HepG2 (cell line): ENCODE measurements around the gene ARHGAP5. TPM values are rescaled to one million over a fixed set of nuclear protein-coding genes. Genes with fewer than 3 reads are reported as not detected.

ENCODE experiments used
- GABPA ChIP-seq, 2 experiments: IDR thresholded peaks; 2 replicates each; pipeline ENCODE4 v1.6.1; 2011 to 2016; ENCODE audit warnings: low read depth in 2 of 2, low read length in 1 of 2, missing biosample characterization in 1 of 2, missing genetic modification characterization in 1 of 2
- GLI4 ChIP-seq: sonication (generic); formaldehyde crosslinking; IDR thresholded peaks from 2 replicates; pipeline ENCODE4 v1.5.1; 2020; ENCODE audit warnings: missing genetic modification reagents, mild to moderate bottlenecking, moderate library complexity, borderline replicate concordance
- HDAC1 ChIP-seq: sonication (generic); formaldehyde crosslinking; IDR thresholded peaks from 2 replicates; pipeline ENCODE4 v1.5.1; 2020; ENCODE audit warnings: mild to moderate bottlenecking, missing genetic modification reagents
- PCBP2 ChIP-seq: fragments of 200-400 bp; formaldehyde crosslinking; optimal IDR thresholded peaks from 2 replicates; pipeline ENCODE3; 2018; ENCODE audit warnings: low read length, low read depth; ENCODE audit not compliant: poor library complexity, severe bottlenecking
- PTBP1 ChIP-seq: fragments of 200-400 bp; formaldehyde crosslinking; IDR thresholded peaks from 2 replicates; pipeline ENCODE4 v1.6.1; 2018; ENCODE audit warnings: low read length, low read depth; ENCODE audit not compliant: poor library complexity, severe bottlenecking
- RCOR2 ChIP-seq: IDR thresholded peaks from 2 replicates; pipeline ENCODE4 v1.6.1; 2016; ENCODE audit warnings: missing biosample characterization, missing genetic modification reagents
- STAG1 ChIP-seq: sonication (generic); formaldehyde crosslinking; IDR thresholded peaks from 2 replicates; pipeline ENCODE4 v1.4.0; 2020; ENCODE audit warnings: missing genetic modification reagents
- TFE3 ChIP-seq: IDR thresholded peaks from 2 replicates; pipeline ENCODE4 v1.6.1; 2016
- THAP9 ChIP-seq: sonication (generic); formaldehyde crosslinking; IDR thresholded peaks from 2 replicates; pipeline ENCODE4; 2020; ENCODE audit warnings: missing genetic modification reagents, mild to moderate bottlenecking, borderline replicate concordance
- ZFAT ChIP-seq: sonication (generic); formaldehyde crosslinking; conservative IDR thresholded peaks from 2 replicates; pipeline ENCODE4 v1.8.1; 2023; ENCODE audit warnings: missing genetic modification reagents, inconsistent platforms
- ZFP82 ChIP-seq: sonication (generic); formaldehyde crosslinking; IDR thresholded peaks from 2 replicates; pipeline ENCODE4 v1.5.1; 2020; ENCODE audit warnings: mild to moderate bottlenecking, missing genetic modification reagents, borderline replicate concordance
- ZFP90 ChIP-seq: sonication (generic); formaldehyde crosslinking; IDR thresholded peaks from 2 replicates; pipeline ENCODE4 v1.8.0; 2022; ENCODE audit warnings: missing genetic modification reagents, mild to moderate bottlenecking, inconsistent platforms, borderline replicate concordance
- ZNF30 ChIP-seq: sonication (generic); formaldehyde crosslinking; IDR thresholded peaks from 2 replicates; pipeline ENCODE4 v1.5.0; 2020; ENCODE audit warnings: mild to moderate bottlenecking, missing genetic modification reagents
- ZNF331 ChIP-seq: sonication (generic); formaldehyde crosslinking; IDR thresholded peaks from 2 replicates; pipeline ENCODE4 v1.4.0; 2020; ENCODE audit warnings: missing genetic modification reagents
- ZNF530 ChIP-seq: sonication (generic); formaldehyde crosslinking; IDR thresholded peaks from 2 replicates; pipeline ENCODE4 v1.5.0; 2020; ENCODE audit warnings: low read depth, mild to moderate bottlenecking, missing genetic modification reagents
- ZNF550 ChIP-seq: sonication (generic); formaldehyde crosslinking; IDR thresholded peaks from 2 replicates; pipeline ENCODE4 v1.4.0; 2020; ENCODE audit warnings: mild to moderate bottlenecking, missing genetic modification reagents, borderline replicate concordance
- ZNF790 ChIP-seq: sonication (generic); formaldehyde crosslinking; IDR thresholded peaks from 2 replicates; pipeline ENCODE4 v1.8.0; 2022; ENCODE audit warnings: missing genetic modification reagents, mild to moderate bottlenecking, borderline replicate concordance
- ZNF792 ChIP-seq: IDR thresholded peaks from 2 replicates; pipeline ENCODE4 v1.6.1; 2016
- polyA plus RNA-seq, 8 experiments: library from polyadenylated mRNA; depleted of rRNA in 3 of 8; stranded (reverse) in 7 of 8; unstranded in 1 of 8; fragments of >200 nt; fragmentation: Illumina TruSeq in 4 of 8; extraction: Trizol in 4 of 8; gene quantifications; 2 replicates each; pipeline versions ENCODE4 v1.2.1 to v1.2.3, GENCODE V29; 2011 to 2016; ENCODE audit warnings: low read depth in 4 of 8, missing spikeins in 1 of 8, mixed read lengths in 1 of 8; ENCODE audit not compliant: insufficient read depth in 1 of 8
- total RNA-seq, 5 experiments: library from RNA; depleted of rRNA; stranded (reverse); fragments of >200 nt; fragmentation: Illumina TruSeq; extraction: Trizol; gene quantifications; 2 replicates each; pipeline ENCODE4 v1.2.3, GENCODE V29; 2016; ENCODE audit warnings: low read depth in 1 of 5
- TF ChIP-seq, protein P1 (sequence below): sonication (generic); formaldehyde crosslinking; IDR thresholded peaks from 2 replicates; pipeline ENCODE4 v1.4.0; 2020; ENCODE audit warnings: missing genetic modification reagents, borderline replicate concordance
- TF ChIP-seq, protein P2 (sequence below): IDR thresholded peaks from 2 replicates; pipeline ENCODE4 v1.6.1; 2016; ENCODE audit warnings: control low read depth

The ARHGAP5 gene
- total and polyA plus RNA-seq, 2 of the 13 experiments (the other 11 are each of a cell fraction or from before 2014, with no cell fraction given) = 33.7 to 144 TPM

DNA sequence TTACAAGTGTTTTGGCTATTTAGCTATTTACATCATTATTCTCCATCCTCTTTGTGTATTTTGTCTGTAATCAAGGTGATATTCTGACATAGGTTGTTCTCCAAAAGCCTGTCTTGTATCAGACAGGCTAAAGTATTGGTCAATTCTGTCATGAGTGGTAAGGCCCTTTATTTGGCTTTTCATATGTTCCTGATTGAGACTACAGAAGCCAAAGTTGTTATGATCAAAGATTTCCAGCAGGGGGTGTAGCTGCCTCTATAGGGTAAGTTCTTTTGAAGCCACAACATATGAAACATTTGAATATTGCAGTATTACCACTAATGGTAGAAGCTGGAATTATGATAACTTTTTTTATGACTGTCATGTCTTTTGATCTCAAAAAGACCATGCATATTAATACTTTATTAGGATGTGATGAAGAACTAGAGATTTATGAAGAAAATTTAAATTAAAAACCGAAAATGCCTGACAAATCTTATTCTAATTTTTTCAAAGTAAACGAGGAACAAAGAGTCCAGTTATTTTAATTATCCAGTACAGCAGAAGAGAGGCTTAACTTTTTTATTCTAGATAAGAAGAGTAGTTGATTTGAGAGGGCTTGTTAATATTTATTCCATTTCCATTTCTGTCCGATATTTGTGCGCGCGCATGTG is 3.4 kb upstream of the ARHGAP5 start (continued):
- TF ChIP-seq RCOR2 (CRISPR knock-in tag) = no peak; the same call in 1 of the 2 replicates
- no peak for TF ChIP-seq ZNF30 (CRISPR knock-in tag)
- TF ChIP-seq PTBP1 = no peak
- TF ChIP-seq TFE3 = 0 out of 2 replicates have a peak, but pooled peaks have one; percentile 33
- no peak for TF ChIP-seq ZNF530 (CRISPR knock-in tag)
- TF ChIP-seq HDAC1 (CRISPR knock-in tag) = no peak
- no peak for TF ChIP-seq GABPA (IDR thresholded peaks at IDR 0.05; ENCODE audit: low read depth, low read length)
- no peak for TF ChIP-seq GABPA (CRISPR knock-in tag; IDR thresholded peaks at IDR 0.05; ENCODE audit: low read depth)
- no peak for TF ChIP-seq PCBP2
- TF ChIP-seq, protein P1, sequence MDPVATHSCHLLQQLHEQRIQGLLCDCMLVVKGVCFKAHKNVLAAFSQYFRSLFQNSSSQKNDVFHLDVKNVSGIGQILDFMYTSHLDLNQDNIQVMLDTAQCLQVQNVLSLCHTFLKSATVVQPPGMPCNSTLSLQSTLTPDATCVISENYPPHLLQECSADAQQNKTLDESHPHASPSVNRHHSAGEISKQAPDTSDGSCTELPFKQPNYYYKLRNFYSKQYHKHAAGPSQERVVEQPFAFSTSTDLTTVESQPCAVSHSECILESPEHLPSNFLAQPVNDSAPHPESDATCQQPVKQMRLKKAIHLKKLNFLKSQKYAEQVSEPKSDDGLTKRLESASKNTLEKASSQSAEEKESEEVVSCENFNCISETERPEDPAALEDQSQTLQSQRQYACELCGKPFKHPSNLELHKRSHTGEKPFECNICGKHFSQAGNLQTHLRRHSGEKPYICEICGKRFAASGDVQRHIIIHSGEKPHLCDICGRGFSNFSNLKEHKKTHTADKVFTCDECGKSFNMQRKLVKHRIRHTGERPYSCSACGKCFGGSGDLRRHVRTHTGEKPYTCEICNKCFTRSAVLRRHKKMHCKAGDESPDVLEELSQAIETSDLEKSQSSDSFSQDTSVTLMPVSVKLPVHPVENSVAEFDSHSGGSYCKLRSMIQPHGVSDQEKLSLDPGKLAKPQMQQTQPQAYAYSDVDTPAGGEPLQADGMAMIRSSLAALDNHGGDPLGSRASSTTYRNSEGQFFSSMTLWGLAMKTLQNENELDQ = no peak
- no peak for TF ChIP-seq ZNF790 (CRISPR knock-in tag)
- TF ChIP-seq ZNF792 (CRISPR knock-in tag) = peak; percentile 46; the same call in 1 of the 2 replicates
- no peak for TF ChIP-seq ZFAT (CRISPR knock-in tag)
- TF ChIP-seq ZNF331 = peak; percentile 52; the same call in 1 of the 2 replicates
- no peak for TF ChIP-seq THAP9 (CRISPR knock-in tag)
- TF ChIP-seq ZFP82 (CRISPR knock-in tag) = no peak
- TF ChIP-seq ZNF550 (CRISPR knock-in tag) = no peak
- no peak for TF ChIP-seq ZFP90 (CRISPR knock-in tag)
- no peak for TF ChIP-seq GLI4 (CRISPR knock-in tag)
- peak; percentile 96 for TF ChIP-seq STAG1 (CRISPR knock-in tag)
- TF ChIP-seq, protein P2, sequence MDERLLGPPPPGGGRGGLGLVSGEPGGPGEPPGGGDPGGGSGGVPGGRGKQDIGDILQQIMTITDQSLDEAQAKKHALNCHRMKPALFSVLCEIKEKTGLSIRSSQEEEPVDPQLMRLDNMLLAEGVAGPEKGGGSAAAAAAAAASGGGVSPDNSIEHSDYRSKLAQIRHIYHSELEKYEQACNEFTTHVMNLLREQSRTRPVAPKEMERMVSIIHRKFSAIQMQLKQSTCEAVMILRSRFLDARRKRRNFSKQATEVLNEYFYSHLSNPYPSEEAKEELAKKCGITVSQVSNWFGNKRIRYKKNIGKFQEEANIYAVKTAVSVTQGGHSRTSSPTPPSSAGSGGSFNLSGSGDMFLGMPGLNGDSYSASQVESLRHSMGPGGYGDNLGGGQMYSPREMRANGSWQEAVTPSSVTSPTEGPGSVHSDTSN (CRISPR knock-in tag) = no peak
